Measurements from ENCODE around the gene IGSF9B.

Gene IGSF9B

GRCh38 chr11:133900176-133901105, 56.3 kb downstream of the IGSF9B start:
- no peak for TF ChIP-seq CTCF (IDR thresholded peaks at IDR 0.05; ENCODE audit: extremely low read depth, missing control alignments)
- no peak for DNase-seq (ENCODE audit: low spot score)

GRCh38 chr11:133898770-133899115, 58.0 kb downstream of the IGSF9B start:
- DNase-seq (ENCODE audit: low spot score) = no peak
- no peak for TF ChIP-seq CTCF (IDR thresholded peaks at IDR 0.05; ENCODE audit: extremely low read depth, missing control alignments)

- DNase-seq (ENCODE audit: low spot score) = no peak
- TF ChIP-seq CTCF (IDR thresholded peaks at IDR 0.05; ENCODE audit: extremely low read depth, missing control alignments) = no peak
These were observed 58.6 kb downstream of the IGSF9B start for GRCh38 chr11:133898031-133898769.

- DNase-seq (ENCODE audit: low spot score) = no peak
- TF ChIP-seq CTCF (IDR thresholded peaks at IDR 0.05; ENCODE audit: extremely low read depth, missing control alignments) = no peak
These were observed 59.5 kb downstream of the IGSF9B start for GRCh38 chr11:133897331-133897650.

GRCh38 chr11:133896642-133897330, 60.0 kb downstream of the IGSF9B start:
- no peak for DNase-seq (ENCODE audit: low spot score)
- no peak for TF ChIP-seq CTCF (IDR thresholded peaks at IDR 0.05; ENCODE audit: extremely low read depth, missing control alignments)

GRCh38 chr11:133896028-133896427, 60.7 kb downstream of the IGSF9B start:
- DNase-seq (ENCODE audit: low spot score) = no peak
- TF ChIP-seq CTCF (IDR thresholded peaks at IDR 0.05; ENCODE audit: extremely low read depth, missing control alignments) = no peak

- DNase-seq (ENCODE audit: low spot score) = no peak
- no peak for TF ChIP-seq CTCF (IDR thresholded peaks at IDR 0.05; ENCODE audit: extremely low read depth, missing control alignments)
These were observed 61.2 kb downstream of the IGSF9B start for GRCh38 chr11:133895551-133895950.
